DOHH2 (cell line): ENCODE results near the gene OSBPL2.

Source experiments
- H3F3A ChIP-seq: fragments of 200-600 bp; sonication (generic), shearing (Covaris generic); 2 replicates; pipeline ENCODE4 v1.6.0; 2016; ENCODE audit warnings: antibody characterized with exemption, mild to moderate bottlenecking; ENCODE audit not compliant: control insufficient read depth, insufficient read depth
- H3K27ac ChIP-seq: fragments of 200-600 bp; sonication (generic); 2 replicates; pipeline ENCODE4 v1.5.1; 2014; ENCODE audit warnings: low read depth, mild to moderate bottlenecking, low read length, moderate library complexity
- H3K27me3 ChIP-seq: fragments of 200-600 bp; sonication (generic); 2 replicates; pipeline ENCODE4 v1.6.1; 2014; ENCODE audit warnings: mild to moderate bottlenecking, low read length, mixed read lengths; ENCODE audit not compliant: control insufficient read depth
- H3K36me3 ChIP-seq: fragments of 200-600 bp; sonication (generic); 2 replicates; pipeline ENCODE4 v1.6.1; 2014; ENCODE audit warnings: mild to moderate bottlenecking, low read length, moderate library complexity, mixed read lengths; ENCODE audit not compliant: control insufficient read depth
- H3K4me1 ChIP-seq: fragments of 200-600 bp; sonication (generic); 2 replicates; pipeline ENCODE4 v1.6.1; 2014; ENCODE audit warnings: mild to moderate bottlenecking, low read length, mixed read lengths; ENCODE audit not compliant: control insufficient read depth
- H3K4me2 ChIP-seq: fragments of 200-600 bp; sonication (generic); 2 replicates; pipeline ENCODE4 v1.6.0; 2014; ENCODE audit warnings: mild to moderate bottlenecking, low read length, moderate library complexity
- H3K4me3 ChIP-seq: fragments of 200-600 bp; sonication (generic); 2 replicates; pipeline ENCODE4 v1.5.1; 2014; ENCODE audit warnings: mild to moderate bottlenecking, low read length, mixed read lengths
- H3K79me2 ChIP-seq: fragments of 200-600 bp; sonication (generic); 2 replicates; pipeline ENCODE4 v1.6.1; 2014; ENCODE audit warnings: mild to moderate bottlenecking, low read length, mixed read lengths; ENCODE audit not compliant: control insufficient read depth
- H3K9me2 ChIP-seq: fragments of 200-600 bp; sonication (generic); replicated peaks from 2 replicates; pipeline ENCODE4 v1.6.1; 2014; ENCODE audit warnings: mild to moderate bottlenecking, low read length, mixed read lengths; ENCODE audit not compliant: control insufficient read depth
- H3K9me3 ChIP-seq: fragments of 200-600 bp; sonication (generic); 2 replicates; pipeline ENCODE4 v1.6.1; 2014; ENCODE audit warnings: antibody characterized with exemption, low read length, mixed read lengths; ENCODE audit not compliant: control insufficient read depth, insufficient read depth
- H4K20me1 ChIP-seq: fragments of 200-600 bp; sonication (generic); 2 replicates; pipeline ENCODE4 v1.6.0; 2014; ENCODE audit warnings: low read depth, mild to moderate bottlenecking, antibody characterized with exemption, low read length, moderate library complexity; ENCODE audit not compliant: control insufficient read depth, insufficient read depth
- CTCF ChIP-seq: fragments of 200-600 bp; sonication (generic); IDR thresholded peaks from one replicate; pipeline ENCODE4 v1.5.1; 2014; ENCODE audit warnings: antibody characterized with exemption, mild to moderate bottlenecking, low read depth, low read length; ENCODE audit not compliant: poor library complexity, severe bottlenecking
- EZH2phosphoT487 ChIP-seq: fragments of 200-600 bp; sonication (generic); IDR thresholded peaks from 2 replicates; pipeline ENCODE4 v1.6.1; 2017; ENCODE audit warnings: borderline replicate concordance, mild to moderate bottlenecking, antibody characterized with exemption, low read length, moderate library complexity, mixed read lengths

Gene OSBPL2

GRCh38 chr20:62288535-62289105 is 50.3 kb downstream of the OSBPL2 start:
- H3K27me3 ChIP-seq, result no peaks in the 10 kb centered on the region
- TF ChIP-seq EZH2phosphoT487, result no peak
- H3K9me3 ChIP-seq, result no peaks in the 10 kb centered on the region
- H3K9me2 ChIP-seq, result no peaks in the 10 kb centered on the region
- peaks cover 3% of the 10 kb centered on the region; the same call in 1 of the 2 replicates for H3K4me1 ChIP-seq
- H3K4me2 ChIP-seq, result no peak overlapping the region
- H3K79me2 ChIP-seq, result no peaks in the 10 kb centered on the region
- H3K36me3 ChIP-seq, result peaks cover 11% of the 10 kb centered on the region; the same call in 1 of the 2 replicates
- H4K20me1 ChIP-seq, result no peaks in the 10 kb centered on the region
- no peak overlapping the region for H3K27ac ChIP-seq
- H3F3A ChIP-seq, result no peaks in the 10 kb centered on the region
- H3K4me3 ChIP-seq, result no peak overlapping the region

- Histone ChIP-seq H3K4me1 (peaks cover 3% of the 10 kb centered on the region; the same call in 1 of the 2 replicates), H3K79me2 (no peaks in the 10 kb centered on the region), H3K4me3 (no peak overlapping the region), H3K9me2 (no peaks in the 10 kb centered on the region), H4K20me1 (no peaks in the 10 kb centered on the region), H3K27me3 (no peaks in the 10 kb centered on the region), H3K4me2 (no peak overlapping the region), H3K27ac (no peak overlapping the region), H3K36me3 (peaks cover 12% of the 10 kb centered on the region; the same call in 1 of the 2 replicates), H3K9me3 (no peaks in the 10 kb centered on the region), H3F3A (peaks cover 2% of the 10 kb centered on the region; the same call in 1 of the 2 replicates)
- TF ChIP-seq EZH2phosphoT487, result no peak
- TF ChIP-seq CTCF, result no peak
These were observed 50.8 kb downstream of the OSBPL2 start for GRCh38 chr20:62289131-62289530.

GRCh38 chr20:62289898-62290297 is 51.6 kb downstream of the OSBPL2 start:
- H3K9me3 ChIP-seq, result no peaks in the 10 kb centered on the region
- H3F3A ChIP-seq, result peaks cover 2% of the 10 kb centered on the region; the same call in 1 of the 2 replicates
- peaks cover 3% of the 10 kb centered on the region; the same call in 1 of the 2 replicates for H3K4me1 ChIP-seq
- H3K4me2 ChIP-seq, result no peak overlapping the region
- no peak overlapping the region for H3K27ac ChIP-seq
- no peaks in the 10 kb centered on the region for H4K20me1 ChIP-seq
- H3K9me2 ChIP-seq, result no peaks in the 10 kb centered on the region
- TF ChIP-seq EZH2phosphoT487 (no peak), CTCF (no peak)
- peaks cover 12% of the 10 kb centered on the region; the same call in 1 of the 2 replicates for H3K36me3 ChIP-seq
- H3K4me3 ChIP-seq, result no peak overlapping the region
- H3K79me2 ChIP-seq, result no peaks in the 10 kb centered on the region
- H3K27me3 ChIP-seq, result no peaks in the 10 kb centered on the region

- H3K4me2 ChIP-seq, result no peak overlapping the region
- no peak overlapping the region for H3K27ac ChIP-seq
- H4K20me1 ChIP-seq, result no peaks in the 10 kb centered on the region
- H3F3A ChIP-seq, result peaks cover 2% of the 10 kb centered on the region; the same call in 1 of the 2 replicates
- H3K9me2 ChIP-seq, result no peaks in the 10 kb centered on the region
- TF ChIP-seq CTCF (no peak), EZH2phosphoT487 (no peak)
- no peaks in the 10 kb centered on the region for H3K27me3 ChIP-seq
- H3K79me2 ChIP-seq, result no peaks in the 10 kb centered on the region
- no peak overlapping the region for H3K4me3 ChIP-seq
- H3K4me1 ChIP-seq, result peaks cover 5% of the 10 kb centered on the region
- H3K36me3 ChIP-seq, result peaks cover 13% of the 10 kb centered on the region; the same call in 1 of the 2 replicates
- no peaks in the 10 kb centered on the region for H3K9me3 ChIP-seq
These were observed 53.1 kb downstream of the OSBPL2 start for GRCh38 chr20:62291251-62292066.
